HG03520 (cell line): ENCODE measurements around the gene AP5S1.
"Not testable (repeated sequence)": the region's sequence is repeated elsewhere in the genome, so short reads cannot be mapped to it uniquely, and the experiment has no call there.

Experiments
- ATAC-seq: cut with Tn5 transposase; IDR thresholded peaks from one replicate; pipeline ENCODE4 v1.9.1; 2021; ENCODE audit warnings: mild to moderate bottlenecking, moderate library complexity; ENCODE audit not compliant: unreplicated experiment

Gene AP5S1

GRCh38 chr20:3811467-3812258 lies 8.7 kb upstream of the AP5S1 start:
- no peak for ATAC-seq

GRCh38 chr20:3812259-3812681 lies 8.1 kb upstream of the AP5S1 start:
- no peak for ATAC-seq

GRCh38 chr20:3812975-3813847 lies 7.1 kb upstream of the AP5S1 start:
- ATAC-seq = no peak

GRCh38 chr20:3813848-3814581 lies 6.3 kb upstream of the AP5S1 start:
- no peak for ATAC-seq

GRCh38 chr20:3814928-3815495 lies 5.3 kb upstream of the AP5S1 start:
- ATAC-seq = no peak

- ATAC-seq = no peak
Measured at GRCh38 chr20:3815703-3816315, 4.5 kb upstream of the AP5S1 start.

- no peak for ATAC-seq
Measured at GRCh38 chr20:3818155-3819151, 1.9 kb upstream of the AP5S1 start.

GRCh38 chr20:3819411-3820047 lies 818 bp upstream of the AP5S1 start:
- ATAC-seq = no peak

GRCh38 chr20:3820901-3821727 lies 767 bp downstream of the AP5S1 start:
- ATAC-seq = no peak

GRCh38 chr20:3821996-3822395 lies 1.6 kb downstream of the AP5S1 start:
- ATAC-seq = no peak

GRCh38 chr20:3823881-3824280 lies 3.5 kb downstream of the AP5S1 start:
- ATAC-seq = no peak

- ATAC-seq = no peak
Measured at GRCh38 chr20:3825526-3825925, 5.2 kb downstream of the AP5S1 start.

GRCh38 chr20:3826420-3826819 lies 6.1 kb downstream of the AP5S1 start:
- ATAC-seq = no peak

- no peak for ATAC-seq
Measured at GRCh38 chr20:3828798-3829197, 8.5 kb downstream of the AP5S1 start.

GRCh38 chr20:3829891-3830290 lies 9.5 kb downstream of the AP5S1 start:
- not testable (repeated sequence) for ATAC-seq

GRCh38 chr20:3836132-3836531 lies 15.8 kb downstream of the AP5S1 start:
- no peak for ATAC-seq

GRCh38 chr20:3839328-3839727 lies 19.0 kb downstream of the AP5S1 start:
- no peak for ATAC-seq

- ATAC-seq = not testable (repeated sequence)
Measured at GRCh38 chr20:3840201-3840600, 19.9 kb downstream of the AP5S1 start.
